Posterior cingulate gyrus (tissue), 11 donors: ENCODE data around the gene ADAMTSL2.
A peak's percentile ranks its signal among the peaks of the same experiment; 100 is the strongest.

ENCODE experiments used
- DNase-seq, 10 donors: peaks; one replicate each; pipeline versions ENCODE4 v3.0.0 to v3.0.0-alpha.2; 2020 to 2021; ENCODE audit warnings: mixed read lengths in 3 of 10
- intact Hi-C: fragments of 100-400 bp; cut with DNase I; formaldehyde crosslinking; loops from one replicate; pipeline ENCODE4 v1.15.1; 2023

Gene ADAMTSL2

DNA sequence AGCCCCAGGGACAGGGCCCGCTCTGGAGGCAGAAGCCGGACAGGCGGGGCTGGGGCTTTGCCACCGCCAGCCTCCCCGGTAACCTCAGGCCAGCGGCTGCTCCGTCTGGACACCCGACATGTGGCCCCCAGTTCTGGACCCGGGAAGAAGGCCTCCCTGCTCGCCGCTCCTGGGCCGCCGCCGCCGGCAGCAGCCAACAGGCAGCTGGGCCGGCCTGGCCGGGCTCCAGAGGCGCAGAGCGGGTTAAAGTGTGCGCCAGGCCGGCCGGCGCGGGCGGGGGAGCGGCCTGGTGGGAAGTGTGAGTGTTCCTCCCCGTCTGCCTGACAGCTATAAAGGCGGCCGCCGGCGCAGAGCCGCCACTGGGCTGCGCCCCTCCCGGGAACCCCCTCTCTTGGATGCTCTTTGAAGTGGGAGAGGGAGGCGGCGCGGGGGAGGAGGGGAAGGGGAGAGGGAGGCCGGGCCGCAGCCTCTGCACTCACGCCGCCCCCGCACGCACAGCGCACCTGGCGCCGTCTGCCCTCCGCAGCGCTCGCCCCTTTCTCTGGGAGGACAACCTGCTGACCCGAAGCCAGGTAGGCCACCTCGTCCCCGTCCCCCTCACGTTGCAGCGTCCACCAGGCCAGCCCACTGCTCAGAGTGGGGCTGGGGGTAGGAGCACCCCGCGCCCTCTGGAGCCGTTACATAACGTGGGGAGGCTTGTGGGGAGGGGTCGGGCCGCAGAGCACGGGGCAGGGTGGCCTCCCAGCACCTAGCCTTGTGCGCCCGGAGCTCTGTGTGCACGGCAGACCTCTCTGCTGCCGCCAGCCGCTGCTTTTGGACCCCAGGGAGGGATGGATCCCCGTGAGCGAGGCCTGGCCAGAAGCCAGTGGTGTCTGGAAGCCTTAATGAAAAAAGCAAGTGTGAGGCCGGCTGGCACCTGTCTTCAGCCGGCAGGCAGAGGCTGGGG is at the start of gene ADAMTSL2:
Gene ADAMTSL2, plus strand, starts transcription at position 359 of the 946 bp plus-strand sequence. CDS start 2,009 bp downstream, outside the sequence.
- peak; percentile 52 to 95 (median 70) for DNase-seq
- intact Hi-C loops: loop anchor here (5.0 to 10.0 kb wide), 2 partner anchors 38 to 180 kb away; no protein-coding TSS in a partner anchor

DNA sequence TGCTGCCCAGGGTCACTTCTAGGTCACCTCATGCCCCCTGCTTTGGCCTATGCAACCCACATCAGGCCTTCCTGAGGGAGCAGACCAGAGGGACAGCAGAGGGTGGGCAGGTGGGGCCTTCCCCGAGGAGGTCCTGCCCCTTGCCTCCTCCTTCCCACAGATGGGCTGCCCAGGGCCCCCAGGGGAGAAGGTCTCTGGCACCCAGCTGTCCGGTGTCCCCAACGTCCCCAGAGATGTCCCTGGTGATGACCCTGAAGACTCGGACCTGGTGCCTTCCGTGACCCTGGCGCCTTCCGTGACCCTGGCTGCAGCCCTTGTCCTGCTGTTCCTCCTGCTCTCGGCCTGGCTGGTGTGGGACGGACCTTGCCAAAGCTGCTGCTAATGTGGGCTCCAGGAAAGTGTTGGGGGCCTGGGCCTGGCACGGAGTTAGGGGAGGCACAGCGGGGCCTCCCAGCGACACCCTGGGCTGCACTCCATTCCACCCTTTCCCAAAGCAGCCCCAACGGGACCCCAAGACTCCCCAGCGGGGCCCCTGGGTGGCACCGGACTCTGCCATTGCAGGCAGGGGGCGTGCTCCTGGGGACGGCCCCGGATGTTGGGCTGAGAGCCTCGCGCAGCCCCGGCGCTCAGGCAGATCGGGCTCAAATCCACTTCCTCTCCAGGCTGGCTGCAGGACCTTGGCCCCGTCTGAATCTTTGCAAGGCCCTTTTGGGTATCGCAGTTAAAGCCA is 48.8 kb upstream of the ADAMTSL2 start:
- intact Hi-C loops: loop anchor here (2.0 kb wide), 2 partner anchors 79 to 299 kb away; no protein-coding TSS in a partner anchor
- peak in 4 of 10 donors; percentile 22 to 81 (median 72) for DNase-seq

DNA sequence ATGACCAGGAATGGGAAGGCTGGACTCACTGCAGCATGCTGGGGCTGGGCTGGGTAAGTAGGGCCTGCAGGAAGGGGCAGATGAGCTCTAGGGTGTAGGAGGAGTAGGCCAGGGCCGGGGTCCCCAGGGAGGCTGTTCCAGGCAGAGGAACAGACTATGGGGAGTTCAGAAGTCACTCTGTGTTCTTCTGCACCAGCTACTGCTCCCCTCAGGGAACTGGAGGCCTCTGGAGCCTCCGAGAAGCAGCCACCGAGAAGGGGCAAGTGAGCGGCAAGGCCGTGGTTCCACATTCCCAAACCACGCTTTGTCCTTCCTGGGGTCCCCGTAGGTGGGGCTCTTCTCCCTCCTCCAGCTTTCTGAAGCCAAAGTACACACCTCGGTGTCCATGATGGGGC is 47.2 kb upstream of the ADAMTSL2 start:
- intact Hi-C loops: loop anchor here (2.0 kb wide), 2 partner anchors 81 to 301 kb away; no protein-coding TSS in a partner anchor
- peak in 2 of 10 donors; percentile 47 to 49 for DNase-seq

- peak in 3 of 10 donors; percentile 22 to 57 (median 50) for DNase-seq
- intact Hi-C loops: no loop called here
These were observed 45.7 kb upstream of the ADAMTSL2 start for GRCh38 chr9:133488686-133489252.

GRCh38 chr9:133489253-133490190 is 45.0 kb upstream of the ADAMTSL2 start:
- intact Hi-C loops: no loop called here
- peak in 3 of 10 donors; percentile 33 to 67 (median 55) for DNase-seq

DNA sequence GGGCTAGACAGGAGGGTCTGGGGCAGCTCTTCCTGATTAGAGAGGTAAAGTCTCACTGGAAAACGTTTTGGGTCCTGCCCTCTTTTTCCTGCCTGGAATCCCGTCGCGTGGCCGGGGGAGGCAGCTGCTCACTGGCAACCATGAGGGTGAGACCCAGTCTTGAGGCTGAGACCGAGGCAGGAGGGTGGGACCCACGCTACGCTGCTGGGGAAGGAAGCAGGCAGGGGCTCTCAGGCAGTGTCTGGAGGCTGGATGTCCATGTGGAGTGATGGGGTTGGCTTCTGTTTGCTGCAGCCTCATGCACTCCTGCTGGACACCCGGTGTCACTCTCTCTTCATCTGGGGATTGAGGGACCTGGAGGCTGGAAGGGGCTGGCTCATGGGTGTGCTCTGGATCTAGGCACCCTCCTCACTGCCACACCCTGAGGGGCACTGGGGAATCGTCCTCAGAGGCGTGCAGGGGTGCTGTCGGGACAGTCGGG is 44.3 kb upstream of the ADAMTSL2 start:
- intact Hi-C loops: no loop called here

GRCh38 chr9:133490865-133491655 is 43.4 kb upstream of the ADAMTSL2 start:
- DNase-seq: peak in 3 of 10 donors; percentile 43 to 81 (median 53)
- intact Hi-C loops: no loop called here

More for the DNA sequence above, 44.3 kb upstream of the ADAMTSL2 start:
- DNase-seq: peak in 3 of 10 donors; percentile 54 to 61 (median 56)

- intact Hi-C loops: no loop called here
- peak in 3 of 10 donors; percentile 8 to 42 (median 39) for DNase-seq
These were observed 42.9 kb upstream of the ADAMTSL2 start for GRCh38 chr9:133491656-133491925.

GRCh38 chr9:133492061-133493021 is 42.2 kb upstream of the ADAMTSL2 start:
- intact Hi-C loops: no loop called here
- DNase-seq: peak in 4 of 10 donors; percentile 21 to 81 (median 66)

GRCh38 chr9:133493428-133493827 is 41.1 kb upstream of the ADAMTSL2 start:
- intact Hi-C loops: no loop called here
- DNase-seq: peak in 3 of 10 donors; percentile 40 to 75 (median 49)

GRCh38 chr9:133493845-133494540 is 40.5 kb upstream of the ADAMTSL2 start:
- intact Hi-C loops: no loop called here
- peak in 3 of 10 donors; percentile 43 to 73 (median 62) for DNase-seq

GRCh38 chr9:133494636-133495326 is 39.7 kb upstream of the ADAMTSL2 start:
- peak in 3 of 10 donors; percentile 53 to 79 (median 56) for DNase-seq
- intact Hi-C loops: no loop called here

DNA sequence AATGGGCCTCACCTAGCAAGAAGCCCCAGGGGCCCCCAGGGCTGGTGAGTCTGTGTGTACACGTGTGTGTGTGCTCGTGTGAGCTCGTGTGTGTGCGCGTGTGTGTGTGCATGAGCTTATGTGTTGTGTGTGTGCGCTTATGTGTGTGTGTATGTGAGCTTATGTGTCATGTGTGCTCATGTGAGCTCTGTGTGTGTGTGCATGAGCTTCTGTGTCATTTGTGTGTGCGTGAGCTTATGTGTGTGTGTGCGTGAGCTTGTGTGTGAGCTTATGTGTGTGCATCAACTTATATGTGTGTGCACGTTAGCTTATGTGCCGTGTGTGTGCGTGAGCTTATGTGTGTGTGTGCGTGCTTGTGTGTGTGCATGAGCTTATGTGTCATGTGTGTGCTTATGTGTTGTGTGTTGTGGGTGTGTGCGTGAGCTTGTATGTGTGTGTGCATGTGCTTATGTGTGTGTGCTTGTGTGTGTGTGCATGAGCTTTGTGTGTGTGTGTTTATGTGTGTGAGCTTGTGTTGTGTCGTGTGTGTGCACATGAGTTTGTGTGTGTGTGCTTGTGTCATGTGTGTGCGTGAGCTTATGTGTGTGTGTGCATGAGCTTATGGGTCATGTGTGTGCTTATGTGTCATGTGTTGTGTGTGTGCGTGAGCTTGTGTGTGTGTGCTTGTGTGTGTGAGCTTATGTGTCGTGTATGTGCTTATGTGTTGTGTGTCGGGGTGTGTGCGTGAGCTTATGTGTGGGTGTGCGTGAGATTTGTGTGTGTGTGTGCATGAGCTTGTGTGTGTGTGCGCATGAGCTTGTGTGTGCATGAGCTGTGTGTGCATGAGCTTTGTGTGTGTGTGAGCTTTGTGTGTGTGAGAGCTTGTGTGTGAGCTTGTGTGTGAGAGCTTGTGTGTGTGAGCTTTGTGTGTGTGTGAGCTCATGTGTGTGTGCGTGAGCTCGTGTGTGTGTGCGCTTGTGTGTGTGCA is 38.9 kb upstream of the ADAMTSL2 start:
- DNase-seq: peak in 2 of 10 donors; percentile 6 to 28
- intact Hi-C loops: no loop called here

- intact Hi-C loops: no loop called here
- DNase-seq: peak in 4 of 10 donors; percentile 2 to 81 (median 52)
These were observed 37.4 kb upstream of the ADAMTSL2 start for GRCh38 chr9:133496861-133497842.
